PC-3 (cell line): Measurements from ENCODE around the gene CRISPLD2. TPM values are rescaled to one million over a fixed set of nuclear protein-coding genes. Genes with fewer than 3 reads are reported as not detected.

Source experiments
- ATAC-seq: fragments of 200-7000 bp; cut with Tn5 transposase; 2 replicates; pipeline ENCODE4 v1.9.1; 2020; ENCODE audit warnings: mild to moderate bottlenecking, moderate library complexity
- BruUV-seq: library from RNA; stranded (reverse); fragments of 400-500 nt; replicated peaks from 2 replicates; lab custom pipeline; 2021; lab: Mats Ljungman, UMichigan
- CTCF ChIA-PET: fragments of 300-600 bp; sonication (Branson Sonifier 250); formaldehyde crosslinking; loops from one replicate; lab custom pipeline; 2022; ENCODE audit warnings: antibody characterized with exemption; lab: Charles Lee
- POLR2A ChIA-PET: fragments of 300-600 bp; sonication (Branson Sonifier 250); formaldehyde crosslinking; loops from one replicate; lab custom pipeline; 2022; ENCODE audit warnings: antibody characterized with exemption; ENCODE audit not compliant: unreplicated experiment; lab: Charles Lee
- DNase-seq: peaks from one replicate; pipeline ENCODE4 v3.0.0-alpha.2; 2015
- H2AFZ ChIP-seq: fragments of 300-600 bp; sonication (generic); 2 replicates; pipeline ENCODE4 v1.6.0; 2016; ENCODE audit warnings: antibody characterized with exemption, low read length
- H3F3A ChIP-seq: fragments of 300-600 bp; sonication (generic); one replicate; pipeline ENCODE4 v1.6.0; 2017; ENCODE audit warnings: antibody characterized with exemption, low read length, control low read depth, mild to moderate bottlenecking; ENCODE audit not compliant: unreplicated experiment
- H3K27ac ChIP-seq: fragments of 300-600 bp; sonication (generic); 2 replicates; pipeline ENCODE4 v1.5.1; 2016; ENCODE audit warnings: mild to moderate bottlenecking, low read length
- H3K27me3 ChIP-seq: fragments of 300-600 bp; sonication (generic); 2 replicates; pipeline ENCODE4 v1.6.1; 2016; ENCODE audit warnings: low read length, mixed read lengths
- H3K36me3 ChIP-seq: fragments of 300-600 bp; sonication (generic); 2 replicates; pipeline ENCODE4 v1.6.1; 2016; ENCODE audit warnings: low read depth, mixed run types, low read length, mixed read lengths
- H3K4me1 ChIP-seq: fragments of 300-600 bp; sonication (generic); 2 replicates; pipeline ENCODE4 v1.5.1; 2016; ENCODE audit warnings: low read length; ENCODE audit not compliant: insufficient read depth
- H3K4me2 ChIP-seq: fragments of 300-600 bp; sonication (generic); 2 replicates; pipeline ENCODE4 v1.6.0; 2016; ENCODE audit warnings: low read length
- H3K4me3 ChIP-seq: fragments of 300-600 bp; sonication (generic); 2 replicates; pipeline ENCODE4 v1.5.1; 2016; ENCODE audit warnings: mild to moderate bottlenecking, low read length, mixed read lengths
- H3K79me2 ChIP-seq: fragments of 300-600 bp; sonication (generic); 2 replicates; pipeline ENCODE4 v1.6.1; 2017; ENCODE audit warnings: low read length, mixed read lengths
- H3K9ac ChIP-seq: fragments of 300-600 bp; sonication (generic); 2 replicates; pipeline ENCODE4 v1.6.0; 2016; ENCODE audit warnings: mild to moderate bottlenecking, low read length
- H3K9me2 ChIP-seq: fragments of 300-600 bp; sonication (generic); replicated peaks from 2 replicates; pipeline ENCODE4 v1.6.1; 2016; ENCODE audit warnings: mixed run types, low read length, mixed read lengths
- H3K9me3 ChIP-seq: fragments of 300-600 bp; sonication (generic); 2 replicates; pipeline ENCODE4 v1.6.1; 2016; ENCODE audit warnings: low read length, mixed read lengths
- H4K20me1 ChIP-seq: fragments of 300-600 bp; sonication (generic); 2 replicates; pipeline ENCODE4 v1.6.1; 2016; ENCODE audit warnings: low read length, mixed read lengths
- EZH2 ChIP-seq: fragments of 300-600 bp; sonication (generic); IDR thresholded peaks from one replicate; pipeline ENCODE4 v1.6.1; 2017; ENCODE audit warnings: antibody characterized with exemption, mild to moderate bottlenecking, low read length; ENCODE audit not compliant: unreplicated experiment
- EZH2phosphoT487 ChIP-seq: fragments of 300-600 bp; sonication (generic); IDR thresholded peaks from 2 replicates; pipeline ENCODE4 v1.6.1; 2018; ENCODE audit warnings: mild to moderate bottlenecking, antibody characterized with exemption, low read length, borderline replicate concordance
- intact Hi-C: fragments of 100-400 bp; cut with micrococcal nuclease; formaldehyde crosslinking; loops from 2 replicates; pipeline ENCODE4 v1.9.0; 2023
- total RNA-seq: library from RNA; depleted of rRNA; stranded (reverse); fragments of >200 nt; gene quantifications from 2 replicates; pipeline ENCODE4 v1.2.3, GENCODE V29; 2014
- TF ChIP-seq, protein P1 (sequence below): fragments of 300-600 bp; sonication (generic); conservative IDR thresholded peaks from 2 replicates; pipeline ENCODE4 v1.5.1; 2017; ENCODE audit warnings: antibody characterized with exemption, low read depth, mild to moderate bottlenecking, low read length

Gene CRISPLD2
- total RNA-seq, 1 experiment from 2014 or later: 2.8 TPM

DNA sequence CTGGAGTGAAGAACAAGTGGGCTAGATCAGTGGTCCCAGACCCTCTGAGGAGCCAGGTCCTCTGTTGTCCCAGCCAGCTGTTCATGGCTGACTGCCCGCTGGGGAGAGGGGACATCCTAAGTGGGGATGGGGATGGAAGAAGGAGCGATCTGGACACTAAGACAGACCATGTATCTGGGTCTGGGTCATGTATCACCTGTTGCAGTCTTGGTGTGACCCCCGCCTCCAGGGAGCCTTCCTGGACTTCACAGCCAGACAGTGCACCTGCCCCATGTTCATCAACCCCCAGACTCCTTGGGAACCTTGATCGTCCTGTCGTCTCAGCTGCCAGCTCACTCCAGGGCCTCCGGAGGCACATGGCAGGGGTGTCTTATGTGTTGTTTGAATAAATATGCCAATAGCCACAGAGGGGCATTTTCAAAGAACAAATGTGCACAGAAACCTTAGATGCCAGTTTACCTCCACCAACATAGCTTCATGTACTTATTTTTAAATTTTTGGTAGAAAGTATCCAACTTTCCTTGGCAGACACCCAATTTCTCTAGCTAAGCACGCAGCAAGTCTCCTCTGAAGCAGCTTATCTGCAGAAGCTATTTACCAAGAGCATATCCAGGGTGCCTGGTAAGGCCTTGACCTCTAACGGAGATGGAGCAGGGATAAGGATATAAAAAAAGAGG is 43.2 kb downstream of the CRISPLD2 start:
- BruUV-seq: no TSS peak
- Histone ChIP-seq H3K27ac (no peak overlapping the region), H2AFZ (no peak overlapping the region), H3K9ac (no peak overlapping the region), H3K9me3 (no peaks in the 10 kb centered on the region), H3K4me3 (no peak overlapping the region), H3K36me3 (no peaks in the 10 kb centered on the region), H3K9me2 (no peaks in the 10 kb centered on the region), H3K4me1 (no peaks in the 10 kb centered on the region), H3F3A (no peaks in the 10 kb centered on the region), H3K79me2 (no peaks in the 10 kb centered on the region), H3K4me2 (no peak overlapping the region), H4K20me1 (no peaks in the 10 kb centered on the region), H3K27me3 (no peaks in the 10 kb centered on the region)
- ATAC-seq: no peak
- TF ChIP-seq EZH2phosphoT487: no peak
- no peak for TF ChIP-seq EZH2
- TF ChIP-seq, protein P1, sequence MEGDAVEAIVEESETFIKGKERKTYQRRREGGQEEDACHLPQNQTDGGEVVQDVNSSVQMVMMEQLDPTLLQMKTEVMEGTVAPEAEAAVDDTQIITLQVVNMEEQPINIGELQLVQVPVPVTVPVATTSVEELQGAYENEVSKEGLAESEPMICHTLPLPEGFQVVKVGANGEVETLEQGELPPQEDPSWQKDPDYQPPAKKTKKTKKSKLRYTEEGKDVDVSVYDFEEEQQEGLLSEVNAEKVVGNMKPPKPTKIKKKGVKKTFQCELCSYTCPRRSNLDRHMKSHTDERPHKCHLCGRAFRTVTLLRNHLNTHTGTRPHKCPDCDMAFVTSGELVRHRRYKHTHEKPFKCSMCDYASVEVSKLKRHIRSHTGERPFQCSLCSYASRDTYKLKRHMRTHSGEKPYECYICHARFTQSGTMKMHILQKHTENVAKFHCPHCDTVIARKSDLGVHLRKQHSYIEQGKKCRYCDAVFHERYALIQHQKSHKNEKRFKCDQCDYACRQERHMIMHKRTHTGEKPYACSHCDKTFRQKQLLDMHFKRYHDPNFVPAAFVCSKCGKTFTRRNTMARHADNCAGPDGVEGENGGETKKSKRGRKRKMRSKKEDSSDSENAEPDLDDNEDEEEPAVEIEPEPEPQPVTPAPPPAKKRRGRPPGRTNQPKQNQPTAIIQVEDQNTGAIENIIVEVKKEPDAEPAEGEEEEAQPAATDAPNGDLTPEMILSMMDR: no peak
- ChIA-PET CTCF (no interaction called here), POLR2A (no interaction called here)
- intact Hi-C loops: no loop called here
- DNase-seq: no peak

DNA sequence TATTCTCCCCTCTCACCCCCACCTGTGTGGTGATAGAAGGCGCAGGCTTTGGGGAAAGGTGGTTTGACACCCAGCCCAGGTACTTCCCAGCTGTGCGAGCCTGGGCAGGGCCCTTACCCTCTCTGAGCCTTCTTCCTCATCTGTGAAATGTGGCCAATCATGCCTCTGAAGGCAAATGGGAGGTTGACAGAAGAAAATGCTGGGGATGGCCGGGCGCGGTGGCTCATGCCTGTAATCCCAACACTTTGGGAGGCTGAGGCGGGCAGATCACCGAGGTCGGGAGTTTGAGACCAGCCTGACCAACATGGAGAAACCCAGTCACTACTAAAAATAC is 43.7 kb downstream of the CRISPLD2 start:
- H3F3A ChIP-seq: no peaks in the 10 kb centered on the region
- POLR2A ChIA-PET: no interaction called here
- no peaks in the 10 kb centered on the region for H3K9me3 ChIP-seq
- intact Hi-C loops: no loop called here
- no peaks in the 10 kb centered on the region for H3K4me1 ChIP-seq
- H3K9ac ChIP-seq: no peak overlapping the region
- H2AFZ ChIP-seq: no peak overlapping the region
- no peak for DNase-seq
- CTCF ChIA-PET: no interaction called here
- no TSS peak for BruUV-seq
- H3K27ac ChIP-seq: no peak overlapping the region
- TF ChIP-seq EZH2phosphoT487: no peak
- TF ChIP-seq EZH2: no peak
- TF ChIP-seq, protein P1: no peak
- H3K36me3 ChIP-seq: no peaks in the 10 kb centered on the region
- no peak overlapping the region for H3K4me2 ChIP-seq
- H4K20me1 ChIP-seq: no peaks in the 10 kb centered on the region
- ATAC-seq: no peak
- no peak overlapping the region for H3K4me3 ChIP-seq
- H3K79me2 ChIP-seq: no peaks in the 10 kb centered on the region
- H3K27me3 ChIP-seq: no peaks in the 10 kb centered on the region
- H3K9me2 ChIP-seq: no peaks in the 10 kb centered on the region

DNA sequence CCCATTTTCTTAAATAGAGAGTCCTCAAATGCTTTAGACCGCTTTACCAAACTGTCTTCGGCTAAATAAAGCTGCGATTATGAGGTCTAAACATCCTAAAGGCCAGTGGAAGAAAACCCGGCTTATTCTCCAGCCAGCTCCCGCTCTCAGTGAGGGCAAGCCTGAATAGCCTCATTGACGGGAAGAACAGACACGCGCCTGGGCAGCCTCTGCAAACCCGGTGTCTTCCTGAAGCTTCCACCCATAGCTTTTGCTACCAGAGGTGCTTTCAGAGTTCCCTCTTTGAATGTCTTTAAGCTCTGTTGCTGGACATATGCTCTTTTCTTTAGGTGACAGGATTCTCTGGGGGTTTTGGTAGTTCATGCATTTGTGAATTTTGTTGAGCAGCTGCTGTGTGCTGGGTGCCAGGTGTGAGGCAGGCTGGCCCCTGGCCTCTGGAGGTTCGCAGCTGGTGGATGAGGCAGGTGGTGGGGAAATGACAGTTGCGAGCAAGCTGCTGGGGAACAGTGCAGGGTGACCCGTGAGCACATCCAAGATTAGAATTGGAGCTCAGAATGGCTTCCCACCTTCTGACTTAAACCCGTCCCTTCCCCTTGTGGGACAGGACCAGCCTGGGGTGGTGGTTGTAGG is 44.7 kb downstream of the CRISPLD2 start:
- CTCF ChIA-PET: no interaction called here
- no peaks in the 10 kb centered on the region for H3K79me2 ChIP-seq
- POLR2A ChIA-PET: no interaction called here
- no TSS peak for BruUV-seq
- H3K27me3 ChIP-seq: no peaks in the 10 kb centered on the region
- no peaks in the 10 kb centered on the region for H3K9me2 ChIP-seq
- no peaks in the 10 kb centered on the region for H3F3A ChIP-seq
- H3K27ac ChIP-seq: no peak overlapping the region
- ATAC-seq (no peak), DNase-seq (no peak)
- no peak for TF ChIP-seq EZH2phosphoT487
- TF ChIP-seq, protein P1: no peak
- TF ChIP-seq EZH2: no peak
- no peak overlapping the region for H3K9ac ChIP-seq
- H4K20me1 ChIP-seq: no peaks in the 10 kb centered on the region
- intact Hi-C loops: no loop called here
- no peak overlapping the region for H3K4me2 ChIP-seq
- H3K4me3 ChIP-seq: no peak overlapping the region
- H2AFZ ChIP-seq: no peak overlapping the region
- no peaks in the 10 kb centered on the region for H3K4me1 ChIP-seq
- no peaks in the 10 kb centered on the region for H3K9me3 ChIP-seq
- no peaks in the 10 kb centered on the region for H3K36me3 ChIP-seq
